HL-60/S4 treated with retinoic acid at 250 ng/mL for 4 days and 3 days (cell line): ENCODE measurements around the gene ZNF48.
"Not testable (repeated sequence)": the region's sequence is repeated elsewhere in the genome, so short reads cannot be mapped to it uniquely, and the experiment has no call there.

Experiments used
- in situ Hi-C: fragments of 300-500 bp; cut with MboI; formaldehyde crosslinking; loops from 2 replicates; pipeline ENCODE4 v1.7.0; 2022; ENCODE audit warnings: low sequenced_read_pairs

ZNF48 gene

GRCh38 chr16:30377050-30377811 is 18.0 kb upstream of the ZNF48 start:
- in situ Hi-C loops: no loop called here

GRCh38 chr16:30377812-30378235 is 17.4 kb upstream of the ZNF48 start:
- in situ Hi-C loops: no loop called here

- in situ Hi-C loops: no loop called here
Measured at GRCh38 chr16:30378236-30379157, 16.7 kb upstream of the ZNF48 start.

GRCh38 chr16:30379158-30379783 is 15.9 kb upstream of the ZNF48 start:
- in situ Hi-C loops: no loop called here

- in situ Hi-C loops: no loop called here
Measured at GRCh38 chr16:30380072-30380802, 15.0 kb upstream of the ZNF48 start.

GRCh38 chr16:30380803-30381208 is 14.4 kb upstream of the ZNF48 start:
- in situ Hi-C loops: no loop called here

- in situ Hi-C loops: no loop called here
Measured at GRCh38 chr16:30381291-30382041, 13.8 kb upstream of the ZNF48 start.

GRCh38 chr16:30382111-30382881 is 12.9 kb upstream of the ZNF48 start, which contains the start of gene SEPTIN1:
Gene SEPTIN1, minus strand, starts transcription at chr16:30382561. Its CDS starts 19 bp downstream, at chr16:30382542.
- in situ Hi-C loops: no loop called here

- in situ Hi-C loops: no loop called here
Measured at GRCh38 chr16:30383521-30383920, 11.7 kb upstream of the ZNF48 start.

GRCh38 chr16:30394592-30395154 is 547 bp upstream of the ZNF48 start:
- in situ Hi-C loops: no loop called here

GRCh38 chr16:30395992-30396585 is 869 bp downstream of the ZNF48 start:
- in situ Hi-C loops: no loop called here

- in situ Hi-C loops: not testable (repeated sequence)
Measured at GRCh38 chr16:30396627-30397026, 1.4 kb downstream of the ZNF48 start.

- in situ Hi-C loops: no loop called here
Measured at GRCh38 chr16:30397056-30397455, 1.8 kb downstream of the ZNF48 start.

GRCh38 chr16:30397776-30398660 is 2.8 kb downstream of the ZNF48 start:
- in situ Hi-C loops: no loop called here

GRCh38 chr16:30398661-30399434 is 3.6 kb downstream of the ZNF48 start:
- in situ Hi-C loops: no loop called here

- in situ Hi-C loops: loop anchor here (5.0 to 25.0 kb wide), 2 partner anchors 47 to 287 kb away; partner anchors contain the start of genes GDPD3 and MAPK3
Measured at GRCh38 chr16:30399435-30400186, 4.4 kb downstream of the ZNF48 start.
